Measurements from ENCODE around the gene WNT9A. TPM values are rescaled to one million over a fixed set of nuclear protein-coding genes. Genes with fewer than 3 reads are reported as not detected.

WNT9A gene
- total RNA-seq, 2 experiments from 2014 or later: not detected

GRCh38 chr1:227924168-227924832, 23.4 kb downstream of the WNT9A start:
- no peak overlapping the region for H3K4me3 Mint-ChIP-seq
- no peaks in the 10 kb centered on the region for H3K9me3 Mint-ChIP-seq
- no peak overlapping the region for H3K27ac Mint-ChIP-seq
- no peaks in the 10 kb centered on the region for H3K4me1 Mint-ChIP-seq
- DNase-seq: no peak
- no peaks in the 10 kb centered on the region for H3K27me3 Mint-ChIP-seq
- no peaks in the 10 kb centered on the region for H3K36me3 Mint-ChIP-seq

- H3K27me3 Mint-ChIP-seq: no peaks in the 10 kb centered on the region
- no peaks in the 10 kb centered on the region for H3K9me3 Mint-ChIP-seq
- DNase-seq: no peak
- no peak overlapping the region for H3K27ac Mint-ChIP-seq
- H3K36me3 Mint-ChIP-seq: no peaks in the 10 kb centered on the region
- no peaks in the 10 kb centered on the region for H3K4me1 Mint-ChIP-seq
- H3K4me3 Mint-ChIP-seq: no peak overlapping the region
These were observed 24.2 kb downstream of the WNT9A start for GRCh38 chr1:227923353-227924167.

GRCh38 chr1:227922501-227923352, 25.0 kb downstream of the WNT9A start:
- Mint-ChIP-seq H3K27me3 (no peaks in the 10 kb centered on the region), H3K27ac (no peak overlapping the region), H3K9me3 (no peaks in the 10 kb centered on the region), H3K36me3 (no peaks in the 10 kb centered on the region), H3K4me1 (no peaks in the 10 kb centered on the region), H3K4me3 (no peak overlapping the region)
- DNase-seq: no peak

GRCh38 chr1:227921461-227922185, 26.1 kb downstream of the WNT9A start:
- no peak for DNase-seq
- Mint-ChIP-seq H3K36me3 (no peaks in the 10 kb centered on the region), H3K27ac (no peak overlapping the region), H3K4me3 (no peak overlapping the region), H3K9me3 (no peaks in the 10 kb centered on the region), H3K4me1 (no peaks in the 10 kb centered on the region), H3K27me3 (no peaks in the 10 kb centered on the region)

- Mint-ChIP-seq H3K27me3 (no peaks in the 10 kb centered on the region), H3K4me3 (no peak overlapping the region), H3K27ac (no peak overlapping the region), H3K9me3 (no peaks in the 10 kb centered on the region), H3K4me1 (no peaks in the 10 kb centered on the region), H3K36me3 (no peaks in the 10 kb centered on the region)
- no peak for DNase-seq
These were observed 26.8 kb downstream of the WNT9A start for GRCh38 chr1:227920896-227921295.

GRCh38 chr1:227920426-227920825, 27.3 kb downstream of the WNT9A start:
- Mint-ChIP-seq H3K27me3 (no peaks in the 10 kb centered on the region), H3K4me1 (no peaks in the 10 kb centered on the region), H3K9me3 (no peaks in the 10 kb centered on the region), H3K4me3 (no peak overlapping the region), H3K36me3 (no peaks in the 10 kb centered on the region), H3K27ac (no peak overlapping the region)
- no peak for DNase-seq

- no peaks in the 10 kb centered on the region for H3K4me1 Mint-ChIP-seq
- no peaks in the 10 kb centered on the region for H3K9me3 Mint-ChIP-seq
- H3K4me3 Mint-ChIP-seq: no peak overlapping the region
- H3K36me3 Mint-ChIP-seq: no peaks in the 10 kb centered on the region
- no peaks in the 10 kb centered on the region for H3K27me3 Mint-ChIP-seq
- DNase-seq: no peak
- no peak overlapping the region for H3K27ac Mint-ChIP-seq
These were observed 27.8 kb downstream of the WNT9A start for GRCh38 chr1:227919906-227920305.

GRCh38 chr1:227918736-227919135, 29.0 kb downstream of the WNT9A start:
- Mint-ChIP-seq H3K4me1 (no peaks in the 10 kb centered on the region), H3K27ac (no peak overlapping the region), H3K27me3 (no peaks in the 10 kb centered on the region), H3K36me3 (no peaks in the 10 kb centered on the region), H3K9me3 (no peaks in the 10 kb centered on the region), H3K4me3 (no peak overlapping the region)
- DNase-seq: no peak

- Mint-ChIP-seq H3K27ac (no peak overlapping the region), H3K4me1 (no peaks in the 10 kb centered on the region), H3K9me3 (no peaks in the 10 kb centered on the region), H3K27me3 (no peaks in the 10 kb centered on the region), H3K36me3 (no peaks in the 10 kb centered on the region), H3K4me3 (no peak overlapping the region)
- no peak for DNase-seq
These were observed 29.5 kb downstream of the WNT9A start for GRCh38 chr1:227918083-227918700.

GRCh38 chr1:227917081-227917950, 30.4 kb downstream of the WNT9A start:
- H3K9me3 Mint-ChIP-seq: no peaks in the 10 kb centered on the region
- no peaks in the 10 kb centered on the region for H3K4me1 Mint-ChIP-seq
- no peaks in the 10 kb centered on the region for H3K36me3 Mint-ChIP-seq
- H3K27ac Mint-ChIP-seq: no peak overlapping the region
- H3K27me3 Mint-ChIP-seq: no peaks in the 10 kb centered on the region
- no peak for DNase-seq
- H3K4me3 Mint-ChIP-seq: no peak overlapping the region

- DNase-seq: no peak
- no peaks in the 10 kb centered on the region for H3K9me3 Mint-ChIP-seq
- no peak overlapping the region for H3K4me3 Mint-ChIP-seq
- no peaks in the 10 kb centered on the region for H3K4me1 Mint-ChIP-seq
- H3K27ac Mint-ChIP-seq: no peak overlapping the region
- no peaks in the 10 kb centered on the region for H3K36me3 Mint-ChIP-seq
- H3K27me3 Mint-ChIP-seq: no peaks in the 10 kb centered on the region
These were observed 31.1 kb downstream of the WNT9A start for GRCh38 chr1:227916655-227917054.

- no peak for DNase-seq
- Mint-ChIP-seq H3K27me3 (no peaks in the 10 kb centered on the region), H3K27ac (no peak overlapping the region), H3K4me1 (no peaks in the 10 kb centered on the region), H3K4me3 (no peak overlapping the region), H3K9me3 (no peaks in the 10 kb centered on the region), H3K36me3 (no peaks in the 10 kb centered on the region)
These were observed 31.9 kb downstream of the WNT9A start for GRCh38 chr1:227915564-227916553.
